Lung (tissue), 12 donors: Measurements from ENCODE around the gene F2RL3. TPM values are rescaled to one million over a fixed set of nuclear protein-coding genes. Genes with fewer than 3 reads are reported as not detected.

Source experiments
- ATAC-seq: fragments of 200-7000 bp; cut with Tn5 transposase; one replicate; pipeline ENCODE4 v1.9.1; 2020; ENCODE audit warnings: moderate number of reproducible peaks; ENCODE audit not compliant: insufficient read depth, low FRiP score
- DNase-seq, 3 donors: peaks; one replicate each; pipeline ENCODE4 v3.0.0-alpha.2; 2013 to 2017
- H3K27ac ChIP-seq, 2 donors: one replicate each; pipeline ENCODE4 v1.5.1; 2013; ENCODE audit warnings: mild to moderate bottlenecking in 2 of 2, moderate library complexity in 2 of 2, control low read depth in 1 of 2, inconsistent platforms in 1 of 2, low read depth in 1 of 2, low read length in 1 of 2
- H3K27me3 ChIP-seq, 3 donors: one replicate each; pipeline ENCODE4 v1.5.1; 2013; ENCODE audit warnings: low read length in 2 of 3; ENCODE audit not compliant: control insufficient read depth in 3 of 3, insufficient read depth in 3 of 3
- H3K36me3 ChIP-seq, 4 donors: one replicate each; pipeline ENCODE4 v1.5.1; 2013; ENCODE audit warnings: low read length in 4 of 4, mild to moderate bottlenecking in 1 of 4, moderate library complexity in 1 of 4; ENCODE audit not compliant: control insufficient read depth in 4 of 4, insufficient read depth in 4 of 4
- H3K4me1 ChIP-seq, 5 donors: one replicate each; pipeline ENCODE4 v1.5.1; 2013; ENCODE audit warnings: low read length in 5 of 5, mild to moderate bottlenecking in 2 of 5, moderate library complexity in 1 of 5; ENCODE audit not compliant: control insufficient read depth in 5 of 5, insufficient read depth in 5 of 5
- H3K4me3 ChIP-seq: one replicate; pipeline ENCODE4 v1.5.1; 2013; ENCODE audit warnings: mild to moderate bottlenecking, control low read depth, moderate library complexity
- H3K9ac ChIP-seq, 2 donors: one replicate each; pipeline ENCODE4 v1.5.1; 2013; ENCODE audit warnings: low read length in 2 of 2, control low read depth in 1 of 2; ENCODE audit not compliant: insufficient read depth in 1 of 2
- H3K9me3 ChIP-seq, 4 donors: one replicate each; pipeline ENCODE4 v1.5.1; 2013; ENCODE audit warnings: low read length in 3 of 4, mild to moderate bottlenecking in 1 of 4, moderate library complexity in 1 of 4; ENCODE audit not compliant: control insufficient read depth in 4 of 4, insufficient read depth in 3 of 4
- CTCF ChIP-seq: IDR thresholded peaks from 2 replicates; pipeline ENCODE4 v1.5.1; 2012; ENCODE audit warnings: mild to moderate bottlenecking; ENCODE audit errors: control extremely low read depth, extremely low read depth
- WGBS, 2 donors: extraction: QIAGEN DNeasy Blood & Tissue Kit; methylation state at CpG; one replicate each; pipeline ENCODE4 v1.1.7; 2013; 5-methylcytosine and 5-hydroxymethylcytosine counted together
- polyA plus RNA-seq, 2 donors: library from polyadenylated mRNA; stranded (reverse); fragments of 200-250 nt; gene quantifications; one replicate each; pipeline ENCODE4 v1.2.1, GENCODE V29; 2013
- total RNA-seq, 2 donors: library from RNA; depleted of rRNA in 1 of 2; stranded (reverse); fragments of >200 nt in 1 of 2; gene quantifications; one replicate each; pipeline ENCODE4 v1.2.1, GENCODE V29; 2014 to 2021
- donor health status: control.
- donor health status: control.
- donor health status: Bipolar disorder and iron deficiency.
- donor health status: healthy.
- donor health status: DM: yes; HTN: yes; CAD: no.

The F2RL3 gene
- total and polyA plus RNA-seq, 4 donors, result 5.8 to 76.8 (median 53.0) TPM

- Histone ChIP-seq H3K9me3 (no peaks in the 10 kb centered on the region), H3K4me3 (no peak overlapping the region), H3K4me1 (peaks cover 0 to 3% (median 0%) of the 10 kb centered on the region in 5 donors), H3K9ac (no peak overlapping the region), H3K36me3 (peaks cover 0 to 2% (median 0%) of the 10 kb centered on the region in 4 donors), H3K27me3 (no peaks in the 10 kb centered on the region), H3K27ac (peak overlapping the region in 1 of 2 donors; percentile 8)
- DNase-seq (peak in 1 of 3 donors; percentile 43), ATAC-seq (no peak)
- WGBS, 2 donors, result 67 to 76% methylated on average over 29 to 30 of the region's 30 CpGs
- no peak for TF ChIP-seq CTCF
Observed at GRCh38 chr19:16895467-16896145, 6.8 kb downstream of the F2RL3 start.

GRCh38 chr19:16896146-16897028, 7.6 kb downstream of the F2RL3 start:
- peaks cover 0 to 2% (median 0%) of the 10 kb centered on the region in 4 donors for H3K36me3 ChIP-seq
- H3K9ac ChIP-seq, result no peak overlapping the region
- H3K27me3 ChIP-seq, result no peaks in the 10 kb centered on the region
- DNase-seq (peak in 1 of 3 donors; percentile 29), ATAC-seq (no peak)
- H3K27ac ChIP-seq, result peak overlapping the region; percentile 70 to 75
- no peaks in the 10 kb centered on the region for H3K9me3 ChIP-seq
- peaks cover 0 to 3% (median 0%) of the 10 kb centered on the region in 5 donors for H3K4me1 ChIP-seq
- no peak for TF ChIP-seq CTCF
- no peak overlapping the region for H3K4me3 ChIP-seq
- 8 to 28% methylated on average over 53 to 66 of the region's 66 CpGs for WGBS, 2 donors

- WGBS, 2 donors, result 3 to 15% methylated on average over 56 to 68 of the region's 68 CpGs
- H3K36me3 ChIP-seq, result peaks cover 0 to 2% (median 0%) of the 10 kb centered on the region in 4 donors
- H3K4me3 ChIP-seq, result peak overlapping the region; percentile 28
- peak overlapping the region; percentile 65 to 68 for H3K27ac ChIP-seq
- peak; percentile 86 for ATAC-seq
- no peaks in the 10 kb centered on the region for H3K9me3 ChIP-seq
- no peak overlapping the region for H3K9ac ChIP-seq
- no peaks in the 10 kb centered on the region for H3K27me3 ChIP-seq
- peaks cover 0 to 3% (median 0%) of the 10 kb centered on the region in 5 donors for H3K4me1 ChIP-seq
- TF ChIP-seq CTCF, result no peak
- DNase-seq, result peak; percentile 86 to 92 (median 89)
Observed at GRCh38 chr19:16897029-16897855, 8.4 kb downstream of the F2RL3 start.
